Caco-2 (cell line): ENCODE results near the gene LRRC49. TPM values are rescaled to one million over a fixed set of nuclear protein-coding genes. Genes with fewer than 3 reads are reported as not detected.
"Not testable (repeated sequence)": the region's sequence is repeated elsewhere in the genome, so short reads cannot be mapped to it uniquely, and the experiment has no call there.

Source experiments
- BruUV-seq: library from RNA; stranded (reverse); fragments of 400-500 nt; replicated peaks from 2 replicates; lab custom pipeline; 2021; lab: Mats Ljungman, UMichigan
- CTCF ChIA-PET: fragments of 300-600 bp; sonication (Branson Sonifier 250); formaldehyde crosslinking; loops from one replicate; lab custom pipeline; 2022; ENCODE audit warnings: antibody characterized with exemption; lab: Charles Lee
- POLR2A ChIA-PET: fragments of 300-600 bp; sonication (Branson Sonifier 250); formaldehyde crosslinking; loops from one replicate; lab custom pipeline; 2022; ENCODE audit warnings: antibody characterized with exemption; lab: Charles Lee
- DNase-seq, 2 experiments: peaks; one replicate each; pipeline versions ENCODE4 v3.0.0 to v3.0.0-alpha.2; 2020 to 2022
- H3K27me3 ChIP-seq: replicated peaks from 2 replicates; pipeline ENCODE4 v1.6.0; 2011; ENCODE audit warnings: low read length; ENCODE audit not compliant: control insufficient read depth, insufficient read depth
- H3K36me3 ChIP-seq: 2 replicates; pipeline ENCODE4 v1.5.1; 2011; ENCODE audit warnings: low read length; ENCODE audit not compliant: control insufficient read depth, insufficient read depth
- H3K4me1 ChIP-seq: fragments of 250-450 bp; sonication (Bioruptor Pico); 2 replicates; pipeline ENCODE4 v1.5.1; 2020; ENCODE audit warnings: mild to moderate bottlenecking
- H3K4me3 ChIP-seq: 2 replicates; pipeline ENCODE4 v1.5.1; 2011; ENCODE audit warnings: low read depth, mild to moderate bottlenecking, control low read depth, low read length
- H3K9me3 ChIP-seq: fragments of 250-450 bp; sonication (Bioruptor Pico); 2 replicates; pipeline ENCODE4 v1.5.1; 2020; ENCODE audit warnings: mild to moderate bottlenecking, moderate library complexity
- H3K27ac Mint-ChIP-seq: one replicate; pipeline ENCODE4 v1.8.0; 2022; ENCODE audit warnings: mixed read lengths; ENCODE audit not compliant: unreplicated experiment
- H3K27me3 Mint-ChIP-seq: one replicate; pipeline ENCODE4 v1.8.0; 2022; ENCODE audit warnings: mixed read lengths; ENCODE audit not compliant: insufficient read depth, unreplicated experiment
- H3K36me3 Mint-ChIP-seq: one replicate; pipeline ENCODE4 v1.8.0; 2022; ENCODE audit warnings: mild to moderate bottlenecking, mixed read lengths; ENCODE audit not compliant: insufficient read depth, unreplicated experiment
- H3K4me1 Mint-ChIP-seq: one replicate; pipeline ENCODE4 v1.8.0; 2022; ENCODE audit warnings: low read depth, mixed read lengths; ENCODE audit not compliant: unreplicated experiment
- H3K4me3 Mint-ChIP-seq: one replicate; pipeline ENCODE4 v1.8.0; 2022; ENCODE audit warnings: mild to moderate bottlenecking, moderate library complexity, mixed read lengths; ENCODE audit not compliant: unreplicated experiment
- H3K9me3 Mint-ChIP-seq: one replicate; pipeline ENCODE4 v1.8.0; 2022; ENCODE audit warnings: mixed read lengths; ENCODE audit not compliant: unreplicated experiment
- CTCF ChIP-seq, 2 experiments: fragments of 200-600 bp in 1 of 2; IDR thresholded peaks; 1 replicate in 1 of 2; 2 replicates in 1 of 2; pipeline versions ENCODE4 v1.5.1 to v1.8.0; 2011 to 2022; ENCODE audit warnings: antibody characterized with exemption in 1 of 2, control low read depth in 1 of 2, inconsistent platforms in 1 of 2, low read depth in 1 of 2, low read length in 1 of 2, mild to moderate bottlenecking in 1 of 2, moderate library complexity in 1 of 2; ENCODE audit not compliant: insufficient read depth in 1 of 2, severe bottlenecking in 1 of 2, unreplicated experiment in 1 of 2
- intact Hi-C: fragments of 100-400 bp; cut with micrococcal nuclease; formaldehyde crosslinking; loops from one replicate; pipeline ENCODE4 v1.10.0; 2022; ENCODE audit not compliant: unreplicated experiment
- total RNA-seq: library from RNA; stranded (reverse); gene quantifications from 2 replicates; pipeline ENCODE4 v1.2.3, GENCODE V29; 2022

LRRC49 gene
- total RNA-seq, 1 experiment from 2014 or later: 0.82 TPM

GRCh38 chr15:70856177-70856883, 36.3 kb upstream of the LRRC49 start:
- CTCF ChIA-PET: interaction anchor here (1.2 kb wide), 1 partner anchor 19 kb away, joined by 4 read pairs; no protein-coding TSS in a partner anchor

GRCh38 chr15:70856884-70857561, 35.6 kb upstream of the LRRC49 start:
- Mint-ChIP-seq H3K4me1 (peaks cover 9% of the 10 kb centered on the region), H3K27ac (no peak overlapping the region), H3K36me3 (no peaks in the 10 kb centered on the region), H3K9me3 (no peaks in the 10 kb centered on the region), H3K4me3 (no peak overlapping the region), H3K27me3 (no peaks in the 10 kb centered on the region)
- no peaks in the 10 kb centered on the region for H3K9me3 ChIP-seq
- no peaks in the 10 kb centered on the region for H3K4me1 ChIP-seq
- CTCF ChIA-PET: interaction anchor here (1.2 kb wide), 1 partner anchor 18 kb away, joined by 4 read pairs; no protein-coding TSS in a partner anchor
- H3K27me3 ChIP-seq: no peaks in the 10 kb centered on the region; the same call in 1 of the 2 replicates
- intact Hi-C loops: no loop called here
- TF ChIP-seq CTCF (IDR thresholded peaks at IDR 0.05; ENCODE audit: insufficient read depth in 1 of 2, low read depth in 1 of 2, low read length in 1 of 2, severe bottlenecking in 1 of 2, unreplicated experiment in 1 of 2): no peak
- no peaks in the 10 kb centered on the region; the same call in 1 of the 2 replicates for H3K36me3 ChIP-seq
- POLR2A ChIA-PET: no interaction called here
- DNase-seq: peak in 1 of 2 experiments; percentile 54
- H3K4me3 ChIP-seq: no peak overlapping the region
- TSS peak; percentile 95 for BruUV-seq

More at GRCh38 chr15:70856177-70856883, 36.3 kb upstream of the LRRC49 start:
- BruUV-seq: no TSS peak
- H3K4me1 ChIP-seq: no peaks in the 10 kb centered on the region
- no peaks in the 10 kb centered on the region; the same call in 1 of the 2 replicates for H3K27me3 ChIP-seq
- POLR2A ChIA-PET: no interaction called here
- peaks cover 9% of the 10 kb centered on the region for H3K4me1 Mint-ChIP-seq
- no peak overlapping the region for H3K27ac Mint-ChIP-seq
- intact Hi-C loops: no loop called here
- DNase-seq: no peak
- no peak for TF ChIP-seq CTCF (IDR thresholded peaks at IDR 0.05; ENCODE audit: insufficient read depth in 1 of 2, low read depth in 1 of 2, low read length in 1 of 2, severe bottlenecking in 1 of 2, unreplicated experiment in 1 of 2)
- no peaks in the 10 kb centered on the region for H3K27me3 Mint-ChIP-seq
- H3K9me3 ChIP-seq: no peaks in the 10 kb centered on the region
- no peak overlapping the region for H3K4me3 ChIP-seq
- H3K36me3 Mint-ChIP-seq: no peaks in the 10 kb centered on the region
- no peaks in the 10 kb centered on the region; the same call in 1 of the 2 replicates for H3K36me3 ChIP-seq
- H3K4me3 Mint-ChIP-seq: no peak overlapping the region
- H3K9me3 Mint-ChIP-seq: no peaks in the 10 kb centered on the region

GRCh38 chr15:70857562-70858285, 34.9 kb upstream of the LRRC49 start:
- TF ChIP-seq CTCF (IDR thresholded peaks at IDR 0.05; ENCODE audit: insufficient read depth in 1 of 2, low read depth in 1 of 2, low read length in 1 of 2, severe bottlenecking in 1 of 2, unreplicated experiment in 1 of 2): no peak
- H3K4me3 Mint-ChIP-seq: no peak overlapping the region
- ChIA-PET CTCF (interaction anchor here (1.2 kb wide), 1 partner anchor 17 kb away, joined by 4 read pairs; no protein-coding TSS in a partner anchor), POLR2A (no interaction called here)
- Histone ChIP-seq H3K4me1 (no peaks in the 10 kb centered on the region), H3K27me3 (no peaks in the 10 kb centered on the region; the same call in 1 of the 2 replicates), H3K9me3 (no peaks in the 10 kb centered on the region), H3K36me3 (no peaks in the 10 kb centered on the region), H3K4me3 (no peak overlapping the region)
- no peaks in the 10 kb centered on the region for H3K27me3 Mint-ChIP-seq
- no peak for DNase-seq
- peaks cover 9% of the 10 kb centered on the region for H3K4me1 Mint-ChIP-seq
- H3K27ac Mint-ChIP-seq: no peak overlapping the region
- BruUV-seq: no TSS peak
- intact Hi-C loops: no loop called here
- H3K36me3 Mint-ChIP-seq: no peaks in the 10 kb centered on the region
- no peaks in the 10 kb centered on the region for H3K9me3 Mint-ChIP-seq

GRCh38 chr15:70858614-70859321, 33.9 kb upstream of the LRRC49 start:
- CTCF ChIA-PET: not testable (repeated sequence)

More at GRCh38 chr15:70858614-70859321, 33.9 kb upstream of the LRRC49 start:
- H3K36me3 ChIP-seq, POLR2A ChIA-PET, H3K9me3 ChIP-seq, BruUV-seq, H3K27me3 Mint-ChIP-seq, H3K4me1 Mint-ChIP-seq, intact Hi-C loops, H3K27ac Mint-ChIP-seq, H3K27me3 ChIP-seq, H3K4me3 Mint-ChIP-seq, H3K4me3 ChIP-seq, DNase-seq, H3K4me1 ChIP-seq, H3K36me3 Mint-ChIP-seq, H3K9me3 Mint-ChIP-seq: not testable (repeated sequence)
